ENCODE data around the gene TBC1D9. TPM values are rescaled to one million over a fixed set of nuclear protein-coding genes. Genes with fewer than 3 reads are reported as not detected.

The TBC1D9 gene
- polyA plus RNA-seq, 1 donor (not counting 4 experiments of a cell fraction or from before 2014, with no cell fraction given), result 11.6 TPM

GRCh38 chr4:140615451-140615850, 140.7 kb downstream of the TBC1D9 start:
- no peak overlapping the region for H2AFZ ChIP-seq (ENCODE audit: control insufficient read depth, low read length)
- no peak for TF ChIP-seq EZH2 (IDR thresholded peaks at IDR 0.05; ENCODE audit: low read length)
- no peak for TF ChIP-seq CTCF (optimal IDR thresholded peaks at IDR 0.05 in 1 of 3, IDR thresholded peaks at IDR 0.05 in 1 of 3, conservative IDR thresholded peaks at IDR 0.05 in 1 of 3; ENCODE audit: extremely low read depth in 1 of 3, insufficient read depth in 2 of 3, low read length in 3 of 3)
- dilution Hi-C loops (cut with MboI; ENCODE audit: extremely low pct_ligation_motif_present, low sequenced_read_pairs), result no loop called here
- H4K20me1 ChIP-seq (ENCODE audit: control insufficient read depth, extremely low read depth, insufficient read depth, low read length), result no peaks in the 10 kb centered on the region
- no peaks in the 10 kb centered on the region for H3K9me3 ChIP-seq (ENCODE audit: control insufficient read depth, low read depth, low read length)
- H3K79me2 ChIP-seq (ENCODE audit: control insufficient read depth, insufficient read depth, low read length), result no peaks in the 10 kb centered on the region
- H3K4me3 ChIP-seq (ENCODE audit: control insufficient read depth in 2 of 3, extremely low read depth in 1 of 3, insufficient read depth in 2 of 3, low read depth in 1 of 3, low read length in 3 of 3), result no peak overlapping the region
- H3K36me3 ChIP-seq (ENCODE audit: control insufficient read depth in 2 of 2, extremely low read depth in 1 of 2, insufficient read depth in 2 of 2, low read length in 2 of 2), result no peaks in the 10 kb centered on the region
- H3K9ac ChIP-seq (ENCODE audit: control insufficient read depth, extremely low read depth, insufficient read depth, low read length), result no peak overlapping the region
- no peaks in the 10 kb centered on the region for H3K9me1 ChIP-seq (ENCODE audit: control insufficient read depth, extremely low read depth, insufficient read depth, low read length)
- FAIRE-seq (no peak), DNase-seq (ENCODE audit: low read depth, low spot score) (no peak)
- no peaks in the 10 kb centered on the region for H3K4me1 ChIP-seq (ENCODE audit: control insufficient read depth, extremely low read depth, insufficient read depth, low read length)
- no peaks in the 10 kb centered on the region for H3K27me3 ChIP-seq (ENCODE audit: control insufficient read depth, extremely low read depth, insufficient read depth, low read length)
- H3K4me2 ChIP-seq (ENCODE audit: control insufficient read depth, extremely low read depth, insufficient read depth, low read depth, low read length), result no peak overlapping the region
- no peak overlapping the region for H3K27ac ChIP-seq (ENCODE audit: control insufficient read depth, insufficient read depth, low read length)

GRCh38 chr4:140612357-140612756, 143.8 kb downstream of the TBC1D9 start:
- Histone ChIP-seq H3K79me2 (ENCODE audit: control insufficient read depth, insufficient read depth, low read length) (no peaks in the 10 kb centered on the region), H3K9ac (ENCODE audit: control insufficient read depth, extremely low read depth, insufficient read depth, low read length) (no peak overlapping the region), H3K4me1 (ENCODE audit: control insufficient read depth, extremely low read depth, insufficient read depth, low read length) (no peaks in the 10 kb centered on the region), H3K27me3 (ENCODE audit: control insufficient read depth, extremely low read depth, insufficient read depth, low read length) (no peaks in the 10 kb centered on the region), H3K27ac (ENCODE audit: control insufficient read depth, insufficient read depth, low read length) (no peak overlapping the region), H3K9me1 (ENCODE audit: control insufficient read depth, extremely low read depth, insufficient read depth, low read length) (no peaks in the 10 kb centered on the region), H4K20me1 (ENCODE audit: control insufficient read depth, extremely low read depth, insufficient read depth, low read length) (no peaks in the 10 kb centered on the region), H3K4me3 (ENCODE audit: control insufficient read depth in 2 of 3, extremely low read depth in 1 of 3, insufficient read depth in 2 of 3, low read depth in 1 of 3, low read length in 3 of 3) (no peak overlapping the region), H3K9me3 (ENCODE audit: control insufficient read depth, low read depth, low read length) (no peaks in the 10 kb centered on the region), H3K36me3 (ENCODE audit: control insufficient read depth in 2 of 2, extremely low read depth in 1 of 2, insufficient read depth in 2 of 2, low read length in 2 of 2) (no peaks in the 10 kb centered on the region), H2AFZ (ENCODE audit: control insufficient read depth, low read length) (no peak overlapping the region), H3K4me2 (ENCODE audit: control insufficient read depth, extremely low read depth, insufficient read depth, low read depth, low read length) (no peak overlapping the region)
- FAIRE-seq, result no peak
- dilution Hi-C loops (cut with MboI; ENCODE audit: extremely low pct_ligation_motif_present, low sequenced_read_pairs), result no loop called here
- TF ChIP-seq EZH2 (IDR thresholded peaks at IDR 0.05; ENCODE audit: low read length), result no peak
- no peak for TF ChIP-seq CTCF (optimal IDR thresholded peaks at IDR 0.05 in 1 of 3, IDR thresholded peaks at IDR 0.05 in 1 of 3, conservative IDR thresholded peaks at IDR 0.05 in 1 of 3; ENCODE audit: extremely low read depth in 1 of 3, insufficient read depth in 2 of 3, low read length in 3 of 3)
- no peak for DNase-seq (ENCODE audit: low read depth, low spot score)
